HCT116 (cell line): ENCODE data around the gene SYNE4. TPM values are rescaled to one million over a fixed set of nuclear protein-coding genes. Genes with fewer than 3 reads are reported as not detected.

Experiments
- ATAC-seq: fragments of 200-7000 bp; cut with Tn5 transposase; 2 replicates; pipeline ENCODE4 v1.9.1; 2020; ENCODE audit warnings: mild to moderate bottlenecking, moderate library complexity
- BruUV-seq: library from RNA; stranded (reverse); fragments of 400-500 nt; replicated peaks from 2 replicates; lab custom pipeline; 2021; lab: Mats Ljungman, UMichigan
- CTCF ChIA-PET: fragments of 300-600 bp; sonication (Branson Sonifier 250); formaldehyde crosslinking; loops from one replicate; lab custom pipeline; 2021; ENCODE audit warnings: antibody characterized with exemption; lab: Charles Lee
- POLR2A ChIA-PET: fragments of 300-600, 350-600 bp; sonication (Branson Sonifier 250); formaldehyde crosslinking; loops from one replicate; lab custom pipeline; 2021; ENCODE audit warnings: antibody characterized with exemption; lab: Charles Lee
- RAD21 ChIA-PET, 2 experiments: fragments of 300-600 bp; sonication (Branson Sonifier 250); formaldehyde crosslinking; loops; one replicate each; lab custom pipeline; 2023; ENCODE audit warnings: low total read pairs in 2 of 2; ENCODE audit not compliant: uncharacterized antibody in 2 of 2, unreplicated experiment in 2 of 2, low non-redundant PET in 1 of 2; lab: Charles Lee
- DNase-seq: peaks from one replicate; pipeline ENCODE4 v3.0.0-alpha.2; 2010; ENCODE audit warnings: low read depth, low spot score
- H2AFZ ChIP-seq: fragments of 200-600 bp; shearing (Covaris generic), sonication (generic); 2 replicates; pipeline ENCODE4 v1.6.1; 2017; ENCODE audit warnings: low read depth, mixed run types, mixed read lengths, antibody characterized with exemption, low read length; ENCODE audit not compliant: poor library complexity, severe bottlenecking
- H3K27ac ChIP-seq: 2 replicates; pipeline ENCODE4 v1.5.1; 2012; ENCODE audit warnings: low read depth, low read length
- H3K27me3 ChIP-seq: fragments of 200-600 bp; sonication (generic); 2 replicates; pipeline ENCODE4 v1.6.1; 2016; ENCODE audit warnings: mixed run types, low read length, mixed read lengths; ENCODE audit not compliant: insufficient read depth
- H3K36me3 ChIP-seq, 2 experiments: fragments of 200-500 bp in 1 of 2; fragments of 200-600 bp in 1 of 2; sonication (Bioruptor generic) in 1 of 2; sonication (generic) in 1 of 2; 2 replicates each; pipeline versions ENCODE4 v1.5.1 to v1.6.1; 2014 to 2016; ENCODE audit warnings: low read length in 2 of 2, inconsistent platforms in 1 of 2, mixed read lengths in 1 of 2, mixed run types in 1 of 2; ENCODE audit not compliant: insufficient read depth in 2 of 2, control insufficient read depth in 1 of 2
- H3K4me1 ChIP-seq, 2 experiments: fragments of 200-600 bp in 1 of 2; sonication (generic) in 1 of 2; 2 replicates each; pipeline versions ENCODE4 v1.5.1 to v1.6.1; 2012 to 2017; ENCODE audit warnings: low read length in 2 of 2, inconsistent platforms in 1 of 2, mild to moderate bottlenecking in 1 of 2, mixed read lengths in 1 of 2, mixed run types in 1 of 2, moderate library complexity in 1 of 2; ENCODE audit not compliant: insufficient read depth in 2 of 2, control insufficient read depth in 1 of 2
- H3K4me2 ChIP-seq: fragments of 200-600 bp; sonication (generic); 2 replicates; pipeline ENCODE4 v1.6.1; 2017; ENCODE audit warnings: mixed run types, low read length, mixed read lengths
- H3K4me3 ChIP-seq, 2 experiments: fragments of 200-600 bp in 1 of 2; sonication (generic) in 1 of 2; replicated peaks in 1 of 2; 2 replicates each; pipeline ENCODE4 v1.5.1; 2011 to 2016; ENCODE audit warnings: low read length in 2 of 2, control low read depth in 1 of 2, low read depth in 1 of 2, mild to moderate bottlenecking in 1 of 2, mixed read lengths in 1 of 2, mixed run types in 1 of 2
- H3K79me2 ChIP-seq: fragments of 200-600 bp; sonication (generic); 2 replicates; pipeline ENCODE4 v1.6.1; 2017; ENCODE audit warnings: mild to moderate bottlenecking, mixed run types, low read length, moderate library complexity, mixed read lengths; ENCODE audit not compliant: insufficient read depth
- H3K9ac ChIP-seq: fragments of 200-600 bp; sonication (generic); 2 replicates; pipeline ENCODE4 v1.6.1; 2016; ENCODE audit warnings: low read length, mixed read lengths
- H3K9me2 ChIP-seq: fragments of 200-600 bp; sonication (generic), shearing (Covaris generic); 2 replicates; pipeline ENCODE4 v1.6.1; 2017; ENCODE audit warnings: mixed run types, mild to moderate bottlenecking, moderate library complexity; ENCODE audit not compliant: insufficient read depth
- H3K9me3 ChIP-seq, 2 experiments: fragments of 200-500 bp in 1 of 2; fragments of 200-600 bp in 1 of 2; sonication (Bioruptor generic) in 1 of 2; sonication (generic) in 1 of 2; 2 replicates each; pipeline ENCODE4 v1.6.1; 2014 to 2017; ENCODE audit warnings: low read length in 2 of 2, mixed read lengths in 2 of 2, inconsistent platforms in 1 of 2, low read depth in 1 of 2, mild to moderate bottlenecking in 1 of 2, mixed run types in 1 of 2, moderate library complexity in 1 of 2; ENCODE audit not compliant: control insufficient read depth in 1 of 2, insufficient read depth in 1 of 2
- H4K20me1 ChIP-seq: fragments of 200-600 bp; sonication (generic), shearing (Covaris generic); 2 replicates; pipeline ENCODE4 v1.6.1; 2017; ENCODE audit warnings: mixed run types, mild to moderate bottlenecking, moderate library complexity; ENCODE audit not compliant: insufficient read depth
- CBX3 ChIP-seq: IDR thresholded peaks from 2 replicates; pipeline ENCODE4 v1.6.1; 2012; ENCODE audit warnings: low read depth
- CEBPB ChIP-seq: IDR thresholded peaks from 2 replicates; pipeline ENCODE4 v1.6.1; 2012; ENCODE audit warnings: low read depth
- CTCF ChIP-seq, 3 experiments: fragments of 200-600 bp in 1 of 3; sonication (generic) in 1 of 3; IDR thresholded peaks in 2 of 3; conservative IDR thresholded peaks in 1 of 3; 2 replicates each; pipeline ENCODE4 v1.5.1; 2012 to 2017; ENCODE audit warnings: low read depth in 2 of 3, low read length in 2 of 3, antibody characterized with exemption in 1 of 3, borderline replicate concordance in 1 of 3, control low read depth in 1 of 3, mild to moderate bottlenecking in 1 of 3, mixed read lengths in 1 of 3, mixed run types in 1 of 3, moderate library complexity in 1 of 3; ENCODE audit not compliant: insufficient read depth in 1 of 3
- ELF1 ChIP-seq: IDR thresholded peaks from 2 replicates; pipeline ENCODE4 v1.6.1; 2012; ENCODE audit warnings: low read depth, borderline replicate concordance
- EZH2 ChIP-seq: fragments of 200-600 bp; sonication (generic); IDR thresholded peaks from 2 replicates; pipeline ENCODE4 v1.6.1; 2017; ENCODE audit warnings: antibody characterized with exemption, mixed run types
- EZH2phosphoT487 ChIP-seq: fragments of 200-600 bp; IDR thresholded peaks from 2 replicates; pipeline ENCODE4 v1.6.1; 2018; ENCODE audit warnings: antibody characterized with exemption, borderline replicate concordance
- FOSL1 ChIP-seq: IDR thresholded peaks from 2 replicates; pipeline ENCODE4 v1.6.1; 2012; ENCODE audit warnings: low read depth
- JUND ChIP-seq: IDR thresholded peaks from 2 replicates; pipeline ENCODE4 v1.6.1; 2012
- REST ChIP-seq: IDR thresholded peaks from 2 replicates; pipeline ENCODE4 v1.6.1; 2012; ENCODE audit warnings: low read depth
- SIN3A ChIP-seq: IDR thresholded peaks from 2 replicates; pipeline ENCODE4 v1.6.1; 2012; ENCODE audit warnings: low read depth
- ZNF274 ChIP-seq: fragments of 200-500 bp; sonication (Bioruptor generic); IDR thresholded peaks from 2 replicates; pipeline ENCODE4 v1.6.1; 2014; ENCODE audit warnings: mild to moderate bottlenecking, low read depth, low read length, inconsistent platforms
- intact Hi-C: fragments of 100-400 bp; cut with micrococcal nuclease; formaldehyde crosslinking; loops from 2 replicates; pipeline ENCODE4 v1.10.0; 2022
- total RNA-seq: library from RNA; stranded (reverse); gene quantifications from one replicate; pipeline ENCODE4 v1.2.1, GENCODE V29; 2021; ENCODE audit not compliant: unreplicated experiment
- TF ChIP-seq, protein P1 (sequence below): IDR thresholded peaks from 2 replicates; pipeline ENCODE4 v1.6.1; 2011; ENCODE audit warnings: mild to moderate bottlenecking, low read length, moderate library complexity; ENCODE audit not compliant: insufficient replicate concordance; ENCODE audit errors: extremely low read depth

Gene SYNE4
- total RNA-seq, 1 experiment from 2014 or later: 27.9 TPM

DNA sequence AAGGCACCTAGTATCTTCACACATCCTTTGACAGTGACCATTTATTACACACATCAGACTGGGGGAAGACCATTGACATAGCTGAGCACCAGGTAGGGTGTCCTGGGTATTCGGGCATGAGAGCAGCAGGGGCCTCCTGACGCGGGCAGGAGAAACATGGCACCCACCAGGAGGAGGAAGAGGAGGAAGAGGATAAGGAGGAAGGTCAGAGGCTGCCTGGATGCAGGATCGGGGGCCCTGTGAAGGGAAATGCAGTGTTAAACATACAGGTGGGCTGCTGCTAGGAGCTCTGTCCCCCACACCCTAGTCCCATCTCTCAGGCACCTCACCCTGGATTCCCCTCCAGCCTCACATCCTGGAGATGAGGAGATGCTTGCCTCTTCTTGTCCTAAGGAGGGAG, 5.3 kb downstream of the SYNE4 start (continued):
- TF ChIP-seq, protein P1, sequence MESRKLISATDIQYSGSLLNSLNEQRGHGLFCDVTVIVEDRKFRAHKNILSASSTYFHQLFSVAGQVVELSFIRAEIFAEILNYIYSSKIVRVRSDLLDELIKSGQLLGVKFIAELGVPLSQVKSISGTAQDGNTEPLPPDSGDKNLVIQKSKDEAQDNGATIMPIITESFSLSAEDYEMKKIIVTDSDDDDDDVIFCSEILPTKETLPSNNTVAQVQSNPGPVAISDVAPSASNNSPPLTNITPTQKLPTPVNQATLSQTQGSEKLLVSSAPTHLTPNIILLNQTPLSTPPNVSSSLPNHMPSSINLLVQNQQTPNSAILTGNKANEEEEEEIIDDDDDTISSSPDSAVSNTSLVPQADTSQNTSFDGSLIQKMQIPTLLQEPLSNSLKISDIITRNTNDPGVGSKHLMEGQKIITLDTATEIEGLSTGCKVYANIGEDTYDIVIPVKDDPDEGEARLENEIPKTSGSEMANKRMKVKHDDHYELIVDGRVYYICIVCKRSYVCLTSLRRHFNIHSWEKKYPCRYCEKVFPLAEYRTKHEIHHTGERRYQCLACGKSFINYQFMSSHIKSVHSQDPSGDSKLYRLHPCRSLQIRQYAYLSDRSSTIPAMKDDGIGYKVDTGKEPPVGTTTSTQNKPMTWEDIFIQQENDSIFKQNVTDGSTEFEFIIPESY: no peak
- no peak for TF ChIP-seq EZH2
- TF ChIP-seq ZNF274: no peak
- TF ChIP-seq CTCF (IDR thresholded peaks at IDR 0.05 in 2 of 3, conservative IDR thresholded peaks at IDR 0.05 in 1 of 3; ENCODE audit: borderline replicate concordance in 1 of 3, insufficient read depth in 1 of 3, low read depth in 2 of 3, low read length in 2 of 3): no peak
- TF ChIP-seq, all 23 proteins: peak for 0

- Histone ChIP-seq H3K9me3 (no peaks in the 10 kb centered on the region), H3K36me3 (peaks cover 3 to 5% of the 10 kb centered on the region in 2 experiments; a peak in 2 of 4 replicates), H3K9ac (no peak overlapping the region), H2AFZ (no peak overlapping the region), H3K27me3 (no peaks in the 10 kb centered on the region), H3K4me3 (no peak overlapping the region), H3K9me2 (no peaks in the 10 kb centered on the region), H3K79me2 (peaks cover 30% of the 10 kb centered on the region), H3K27ac (no peak overlapping the region), H3K4me2 (no peak overlapping the region), H4K20me1 (no peaks in the 10 kb centered on the region), H3K4me1 (peaks cover 2% of the 10 kb centered on the region in 2 experiments)
- POLR2A ChIA-PET: no interaction called here
- no peak for DNase-seq
- BruUV-seq: no TSS peak
- RAD21 ChIA-PET: no interaction called here
- ATAC-seq: no peak
- intact Hi-C loops: loop anchor here (10.0 kb wide), 1 partner anchor 113 kb away; the partner anchor contains the start of genes OVOL3, POLR2I and TBCB
- CTCF ChIA-PET: no interaction called here
- TF ChIP-seq EZH2 (no peak), JUND (no peak), REST (no peak), CEBPB (no peak), ELF1 (no peak), EZH2phosphoT487 (no peak), SIN3A (no peak), CBX3 (no peak), FOSL1 (no peak), ZNF274 (no peak)
- TF ChIP-seq, protein P1: no peak
Observed at GRCh38 chr19:36001605-36002004, 7.0 kb downstream of the SYNE4 start.
